Skeletal muscle satellite cell (primary cell): ENCODE results near the gene CADPS.

Experiments used
- H3K27me3 ChIP-seq: 2 replicates; pipeline ENCODE4 v1.7.0; 2013; ENCODE audit warnings: low read length; ENCODE audit not compliant: control insufficient read depth, insufficient read depth
- H3K36me3 ChIP-seq: 2 replicates; pipeline ENCODE4 v1.7.0; 2013; ENCODE audit warnings: mild to moderate bottlenecking, control low read depth, low read length; ENCODE audit not compliant: insufficient read depth
- H3K4me1 ChIP-seq: 2 replicates; pipeline ENCODE4 v1.7.0; 2013; ENCODE audit warnings: low read length; ENCODE audit not compliant: control insufficient read depth, insufficient read depth
- H3K4me2 ChIP-seq: 2 replicates; pipeline ENCODE4 v1.7.0; 2013; ENCODE audit warnings: mild to moderate bottlenecking, low read length
- H3K4me3 ChIP-seq: 2 replicates; pipeline ENCODE4 v1.7.0; 2013; ENCODE audit warnings: low read length
- H3K9ac ChIP-seq: 2 replicates; pipeline ENCODE4 v1.7.0; 2013; ENCODE audit warnings: mild to moderate bottlenecking, low read depth, low read length, moderate library complexity
- H3K9me3 ChIP-seq: replicated peaks from 2 replicates; pipeline ENCODE4 v1.7.0; 2013; ENCODE audit warnings: mild to moderate bottlenecking, control low read depth, low read length

Gene CADPS

GRCh38 chr3:62659660-62660059 lies 215.6 kb downstream of the CADPS start:
- Histone ChIP-seq H3K36me3 (no peaks in the 10 kb centered on the region), H3K4me3 (no peak overlapping the region), H3K4me1 (no peaks in the 10 kb centered on the region), H3K9ac (no peak overlapping the region), H3K9me3 (no peaks in the 10 kb centered on the region), H3K27me3 (no peaks in the 10 kb centered on the region), H3K4me2 (no peak overlapping the region)

GRCh38 chr3:62655691-62656063 lies 219.5 kb downstream of the CADPS start:
- no peaks in the 10 kb centered on the region for H3K9me3 ChIP-seq
- no peak overlapping the region for H3K4me2 ChIP-seq
- no peaks in the 10 kb centered on the region for H3K27me3 ChIP-seq
- no peaks in the 10 kb centered on the region for H3K4me1 ChIP-seq
- H3K36me3 ChIP-seq = no peaks in the 10 kb centered on the region
- no peak overlapping the region for H3K9ac ChIP-seq
- no peak overlapping the region for H3K4me3 ChIP-seq

GRCh38 chr3:62655056-62655690 lies 220.0 kb downstream of the CADPS start:
- Histone ChIP-seq H3K4me2 (no peak overlapping the region), H3K4me1 (no peaks in the 10 kb centered on the region), H3K4me3 (no peak overlapping the region), H3K9me3 (no peaks in the 10 kb centered on the region), H3K9ac (no peak overlapping the region), H3K36me3 (no peaks in the 10 kb centered on the region), H3K27me3 (no peaks in the 10 kb centered on the region)

- no peaks in the 10 kb centered on the region for H3K9me3 ChIP-seq
- no peaks in the 10 kb centered on the region for H3K4me1 ChIP-seq
- no peaks in the 10 kb centered on the region for H3K36me3 ChIP-seq
- H3K4me3 ChIP-seq = no peak overlapping the region
- H3K27me3 ChIP-seq = no peaks in the 10 kb centered on the region
- H3K9ac ChIP-seq = no peak overlapping the region
- H3K4me2 ChIP-seq = no peak overlapping the region
Measured at GRCh38 chr3:62653796-62654195, 221.4 kb downstream of the CADPS start.

- H3K9ac ChIP-seq = no peak overlapping the region
- H3K27me3 ChIP-seq = no peaks in the 10 kb centered on the region
- H3K4me2 ChIP-seq = no peak overlapping the region
- no peaks in the 10 kb centered on the region for H3K36me3 ChIP-seq
- H3K4me1 ChIP-seq = no peaks in the 10 kb centered on the region
- H3K9me3 ChIP-seq = no peaks in the 10 kb centered on the region
- H3K4me3 ChIP-seq = no peak overlapping the region
Measured at GRCh38 chr3:62647711-62648110, 227.5 kb downstream of the CADPS start.

GRCh38 chr3:62644493-62644892 lies 230.7 kb downstream of the CADPS start:
- no peaks in the 10 kb centered on the region for H3K36me3 ChIP-seq
- H3K9me3 ChIP-seq = no peaks in the 10 kb centered on the region
- H3K4me2 ChIP-seq = no peak overlapping the region
- no peaks in the 10 kb centered on the region for H3K27me3 ChIP-seq
- no peaks in the 10 kb centered on the region for H3K4me1 ChIP-seq
- H3K4me3 ChIP-seq = no peak overlapping the region
- H3K9ac ChIP-seq = no peak overlapping the region

GRCh38 chr3:62638316-62638715 lies 236.9 kb downstream of the CADPS start:
- no peaks in the 10 kb centered on the region for H3K4me1 ChIP-seq
- H3K9ac ChIP-seq = no peak overlapping the region
- no peaks in the 10 kb centered on the region for H3K9me3 ChIP-seq
- H3K36me3 ChIP-seq = no peaks in the 10 kb centered on the region
- H3K4me2 ChIP-seq = no peak overlapping the region
- no peaks in the 10 kb centered on the region for H3K27me3 ChIP-seq
- no peak overlapping the region for H3K4me3 ChIP-seq

- Histone ChIP-seq H3K9ac (no peak overlapping the region), H3K9me3 (no peaks in the 10 kb centered on the region), H3K27me3 (no peaks in the 10 kb centered on the region)
Measured at GRCh38 chr3:62636235-62636826, 238.9 kb downstream of the CADPS start.

GRCh38 chr3:62632510-62633294 lies 242.5 kb downstream of the CADPS start:
- no peaks in the 10 kb centered on the region for H3K27me3 ChIP-seq
- H3K9ac ChIP-seq = no peak overlapping the region
- no peaks in the 10 kb centered on the region for H3K9me3 ChIP-seq
- no peaks in the 10 kb centered on the region for H3K36me3 ChIP-seq
- H3K4me3 ChIP-seq = no peak overlapping the region
- H3K4me1 ChIP-seq = peaks cover 4% of the 10 kb centered on the region
- no peak overlapping the region for H3K4me2 ChIP-seq

More at GRCh38 chr3:62636235-62636826, 238.9 kb downstream of the CADPS start:
- Histone ChIP-seq H3K4me3 (no peak overlapping the region), H3K4me2 (no peak overlapping the region), H3K4me1 (peaks cover 4% of the 10 kb centered on the region), H3K36me3 (no peaks in the 10 kb centered on the region)

- no peaks in the 10 kb centered on the region for H3K9me3 ChIP-seq
- H3K36me3 ChIP-seq = no peaks in the 10 kb centered on the region
- H3K4me1 ChIP-seq = peaks cover 4% of the 10 kb centered on the region
- no peak overlapping the region for H3K9ac ChIP-seq
- H3K4me2 ChIP-seq = no peak overlapping the region
- H3K27me3 ChIP-seq = no peaks in the 10 kb centered on the region
- H3K4me3 ChIP-seq = no peak overlapping the region
Measured at GRCh38 chr3:62631488-62631887, 243.7 kb downstream of the CADPS start.

- no peak overlapping the region for H3K9ac ChIP-seq
- no peaks in the 10 kb centered on the region for H3K36me3 ChIP-seq
- H3K4me2 ChIP-seq = no peak overlapping the region
- H3K4me1 ChIP-seq = peaks cover 4% of the 10 kb centered on the region
- no peaks in the 10 kb centered on the region for H3K9me3 ChIP-seq
- H3K27me3 ChIP-seq = no peaks in the 10 kb centered on the region
- H3K4me3 ChIP-seq = no peak overlapping the region
Measured at GRCh38 chr3:62630664-62631063, 244.6 kb downstream of the CADPS start.
